A375 (cell line): ENCODE measurements around the gene CHM. TPM values are rescaled to one million over a fixed set of nuclear protein-coding genes. Genes with fewer than 3 reads are reported as not detected.
A peak's percentile ranks its signal among the peaks of the same experiment; 100 is the strongest.

Experiments used
- small RNA-seq: library from RNA; depleted of rRNA; stranded (forward); fragments of <200 nt; gene quantifications from one replicate; pipeline ENCODE3, GENCODE V24; 2014
- total RNA-seq: library from RNA; depleted of rRNA; stranded (reverse); fragments of >200 nt; shearing (Covaris generic); gene quantifications from 2 replicates; pipeline ENCODE4 v1.2.3, GENCODE V29; 2014; rRNA removed

Gene CHM
- total RNA-seq, result 11.6 and 12.0 TPM in 2 replicates

GRCh38 chrX:86047174-86047935 is at the start of gene CHM:
Gene CHM (minus strand): TSS chrX:86047558. CDS start chrX:86047532, 26 bp downstream.

Small RNA genes lying within 50 kb of the gene (small RNA-seq; reads per million reads assigned to genes)
- gene AL022401.1 (not detected), gene MIR361 (3.1 reads per million, percentile 80 among the genes with 10 or more reads in this experiment), gene NDUFA5P7 (not detected), gene RF00019 (not detected)

Other genes starting within 250 kb of the CHM start
- gene DACH2, start 100.9 kb upstream of the CHM start, total RNA-seq, result not detected in 2 replicates